HFFc6 (cell line): ENCODE results near the gene ABRACL. TPM values are rescaled to one million over a fixed set of nuclear protein-coding genes. Genes with fewer than 3 reads are reported as not detected.
"Not testable (repeated sequence)": the region's sequence is repeated elsewhere in the genome, so short reads cannot be mapped to it uniquely, and the experiment has no call there.

ENCODE experiments used
- DNase-seq: peaks from one replicate; pipeline ENCODE4 v3.0.0-alpha.2; 2018
- H3K27ac Mint-ChIP-seq: 2 replicates; pipeline ENCODE4 v1.8.0; 2020; ENCODE audit warnings: mild to moderate bottlenecking, mixed read lengths
- H3K27me3 Mint-ChIP-seq: 2 replicates; pipeline ENCODE4 v1.8.0; 2021; ENCODE audit warnings: mild to moderate bottlenecking, moderate library complexity, mixed read lengths; ENCODE audit not compliant: insufficient read depth
- H3K36me3 Mint-ChIP-seq: 2 replicates; pipeline ENCODE4 v1.8.0; 2021; ENCODE audit warnings: low read depth, mixed read lengths
- H3K4me1 Mint-ChIP-seq: 2 replicates; pipeline ENCODE4 v1.8.0; 2020; ENCODE audit warnings: low read depth, mixed read lengths
- H3K4me3 Mint-ChIP-seq: 2 replicates; pipeline ENCODE4 v1.8.0; 2020; ENCODE audit warnings: mild to moderate bottlenecking, moderate library complexity, mixed read lengths
- H3K9me3 Mint-ChIP-seq: 2 replicates; pipeline ENCODE4 v1.8.0; 2020; ENCODE audit warnings: mild to moderate bottlenecking, mixed read lengths
- total RNA-seq, 6 experiments: library from RNA; stranded (reverse); fragmentation: NEBNext Ultra II Directional; extraction: Animal tissue kit (Norgen Biotek cat#: 25700); gene quantifications; 2 replicates in 1 of 6; 3 replicates in 5 of 6; pipeline ENCODE4 v1.2.3, GENCODE V29; 2021
- TF ChIP-seq, protein P1 (sequence below): fragments of 200-600 bp; sonication (generic); IDR thresholded peaks from 2 replicates; pipeline ENCODE4 v1.5.0; 2021; ENCODE audit warnings: antibody characterized with exemption, mild to moderate bottlenecking

Gene ABRACL
- total RNA-seq, 6 experiments from 2014 or later: 18.3 to 25.5 (median 22.4) TPM

DNA sequence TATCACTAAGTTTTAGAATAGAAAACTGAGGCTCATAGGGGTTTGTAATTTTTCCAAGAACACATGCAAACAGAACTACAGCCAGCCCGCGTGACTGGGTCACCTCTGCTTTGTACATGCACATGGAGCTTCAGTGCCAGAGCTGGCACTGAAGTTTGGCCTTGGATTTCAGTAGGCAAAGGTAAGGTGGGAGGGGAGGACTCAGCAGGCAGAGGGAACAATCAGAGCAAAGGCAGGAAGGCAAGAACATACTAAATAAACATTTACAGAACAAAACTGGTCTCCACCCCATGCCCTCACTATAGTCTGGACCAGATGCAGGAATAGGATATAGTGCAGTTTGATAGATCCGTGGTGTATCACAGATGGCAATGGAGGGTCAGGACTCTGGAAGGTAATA is 13.6 kb upstream of the ABRACL start:
- Mint-ChIP-seq H3K4me1 (no peaks in the 10 kb centered on the region), H3K27ac (no peak overlapping the region), H3K9me3 (no peaks in the 10 kb centered on the region), H3K4me3 (no peak overlapping the region), H3K27me3 (peaks cover 10% of the 10 kb centered on the region), H3K36me3 (no peaks in the 10 kb centered on the region)
- TF ChIP-seq, protein P1, sequence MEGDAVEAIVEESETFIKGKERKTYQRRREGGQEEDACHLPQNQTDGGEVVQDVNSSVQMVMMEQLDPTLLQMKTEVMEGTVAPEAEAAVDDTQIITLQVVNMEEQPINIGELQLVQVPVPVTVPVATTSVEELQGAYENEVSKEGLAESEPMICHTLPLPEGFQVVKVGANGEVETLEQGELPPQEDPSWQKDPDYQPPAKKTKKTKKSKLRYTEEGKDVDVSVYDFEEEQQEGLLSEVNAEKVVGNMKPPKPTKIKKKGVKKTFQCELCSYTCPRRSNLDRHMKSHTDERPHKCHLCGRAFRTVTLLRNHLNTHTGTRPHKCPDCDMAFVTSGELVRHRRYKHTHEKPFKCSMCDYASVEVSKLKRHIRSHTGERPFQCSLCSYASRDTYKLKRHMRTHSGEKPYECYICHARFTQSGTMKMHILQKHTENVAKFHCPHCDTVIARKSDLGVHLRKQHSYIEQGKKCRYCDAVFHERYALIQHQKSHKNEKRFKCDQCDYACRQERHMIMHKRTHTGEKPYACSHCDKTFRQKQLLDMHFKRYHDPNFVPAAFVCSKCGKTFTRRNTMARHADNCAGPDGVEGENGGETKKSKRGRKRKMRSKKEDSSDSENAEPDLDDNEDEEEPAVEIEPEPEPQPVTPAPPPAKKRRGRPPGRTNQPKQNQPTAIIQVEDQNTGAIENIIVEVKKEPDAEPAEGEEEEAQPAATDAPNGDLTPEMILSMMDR: no peak
- no peak for DNase-seq

DNA sequence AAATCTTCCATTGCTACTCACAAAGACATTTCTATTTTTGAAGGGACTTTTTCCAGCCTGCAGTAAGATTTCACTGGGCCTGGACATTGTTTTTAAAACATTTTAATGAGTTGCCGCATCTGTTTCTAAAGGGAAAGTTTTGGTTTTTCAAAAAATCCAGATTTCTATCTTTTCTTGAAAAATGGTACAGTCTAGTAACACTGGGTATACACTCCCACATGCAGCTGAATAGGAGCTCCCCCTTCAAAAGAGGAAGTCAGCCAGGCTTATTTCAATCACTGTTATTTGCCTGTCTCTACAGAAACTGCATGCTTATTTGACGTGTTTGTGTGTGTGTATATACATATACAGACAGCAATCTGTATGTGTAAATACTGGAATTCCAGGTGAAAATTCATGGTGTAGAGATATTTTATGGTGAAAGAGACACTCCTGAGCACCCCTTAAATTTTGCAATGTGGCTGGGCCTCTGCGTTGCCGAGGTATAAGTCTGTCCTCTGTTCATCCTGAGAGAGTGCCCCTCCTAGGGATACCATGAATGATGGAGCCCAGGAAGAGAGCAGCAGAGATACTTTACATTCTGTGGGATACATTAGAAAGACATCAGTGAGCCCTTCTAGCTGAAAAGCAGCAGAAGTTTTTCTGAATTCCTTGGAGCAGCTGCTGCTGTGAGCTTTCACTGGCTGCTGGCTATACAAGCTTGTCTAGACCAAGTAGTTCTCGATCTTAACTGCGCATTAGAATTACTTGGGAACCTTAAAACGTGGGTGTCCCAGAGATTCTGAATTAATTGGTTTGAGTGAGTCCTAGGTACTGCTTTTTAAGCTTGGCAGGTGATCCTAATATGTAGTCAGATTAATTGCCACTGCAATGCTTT is 12.0 kb upstream of the ABRACL start:
- H3K27me3 Mint-ChIP-seq: peaks cover 10% of the 10 kb centered on the region
- H3K27ac Mint-ChIP-seq: no peak overlapping the region
- DNase-seq: no peak
- H3K4me3 Mint-ChIP-seq: no peak overlapping the region
- no peaks in the 10 kb centered on the region for H3K36me3 Mint-ChIP-seq
- TF ChIP-seq, protein P1: no peak
- no peaks in the 10 kb centered on the region for H3K9me3 Mint-ChIP-seq
- no peaks in the 10 kb centered on the region for H3K4me1 Mint-ChIP-seq

DNA sequence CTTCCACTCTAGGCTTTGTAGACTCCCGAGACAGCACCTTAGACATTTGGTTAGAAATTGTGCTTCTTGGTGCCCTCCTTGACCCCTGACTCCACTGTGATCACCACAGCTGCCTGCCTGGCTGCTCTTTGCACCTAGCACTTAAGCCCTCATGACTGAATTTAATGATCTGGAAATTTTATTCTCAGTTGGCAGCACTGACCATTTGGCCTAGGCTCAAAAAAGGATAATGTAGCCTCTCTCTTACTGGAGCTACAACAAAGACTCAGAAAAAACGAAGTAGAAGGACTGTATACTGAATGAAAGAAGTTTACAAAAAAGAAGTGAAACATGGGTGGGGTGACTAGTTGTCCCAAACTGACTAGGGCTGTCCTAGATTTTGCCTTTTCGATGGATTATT is 11.3 kb upstream of the ABRACL start:
- H3K27ac Mint-ChIP-seq: no peak overlapping the region
- no peak overlapping the region for H3K4me3 Mint-ChIP-seq
- no peak for DNase-seq
- no peaks in the 10 kb centered on the region for H3K36me3 Mint-ChIP-seq
- H3K9me3 Mint-ChIP-seq: no peaks in the 10 kb centered on the region
- no peaks in the 10 kb centered on the region for H3K4me1 Mint-ChIP-seq
- H3K27me3 Mint-ChIP-seq: peaks cover 10% of the 10 kb centered on the region
- TF ChIP-seq, protein P1: no peak

DNA sequence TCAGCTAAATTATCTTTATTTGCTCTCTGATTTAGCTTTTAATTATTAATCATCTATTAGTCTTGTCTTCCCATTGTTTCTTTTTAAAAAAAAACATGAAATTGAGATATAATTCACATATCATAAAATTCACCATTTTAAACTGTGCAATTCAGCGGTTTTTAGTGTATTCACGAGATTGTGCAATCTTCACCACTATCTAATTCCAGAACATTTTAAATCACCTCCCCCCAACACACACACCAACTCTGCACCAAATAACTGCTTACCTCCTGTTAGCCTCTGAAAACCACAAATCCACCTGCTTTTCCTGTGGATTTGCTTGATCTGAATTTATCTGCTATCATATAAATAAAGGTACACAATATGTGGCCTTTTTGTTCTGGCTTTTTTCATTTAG is 8.8 kb upstream of the ABRACL start:
- H3K9me3 Mint-ChIP-seq: no peaks in the 10 kb centered on the region
- H3K27ac Mint-ChIP-seq: no peak overlapping the region
- H3K27me3 Mint-ChIP-seq: peaks cover 4% of the 10 kb centered on the region
- TF ChIP-seq, protein P1: no peak
- DNase-seq: no peak
- H3K4me1 Mint-ChIP-seq: no peaks in the 10 kb centered on the region
- H3K36me3 Mint-ChIP-seq: no peaks in the 10 kb centered on the region
- H3K4me3 Mint-ChIP-seq: no peak overlapping the region

DNA sequence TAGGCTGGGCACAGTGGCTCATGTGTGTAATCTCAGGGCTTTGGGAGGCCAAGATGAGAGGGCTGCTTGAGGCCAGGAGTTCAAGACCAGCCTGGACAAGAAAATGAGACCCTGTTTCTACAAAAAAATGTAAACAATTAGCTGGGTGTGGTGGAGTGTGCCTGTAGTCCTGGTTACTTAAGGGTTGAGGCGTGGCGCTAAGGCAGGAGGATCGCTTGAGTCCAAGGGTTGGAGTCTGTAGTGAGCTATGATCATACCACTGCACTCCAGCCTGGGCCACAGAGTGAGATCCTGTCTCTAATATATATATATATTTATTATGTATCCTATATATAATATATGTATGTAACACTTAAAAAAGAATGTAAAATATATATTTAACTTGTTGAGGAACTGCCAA is 7.9 kb upstream of the ABRACL start:
- Mint-ChIP-seq H3K9me3 (no peaks in the 10 kb centered on the region), H3K4me3 (no peak overlapping the region), H3K36me3 (no peaks in the 10 kb centered on the region), H3K27ac (no peak overlapping the region), H3K4me1 (no peaks in the 10 kb centered on the region), H3K27me3 (peaks cover 4% of the 10 kb centered on the region)
- TF ChIP-seq, protein P1: no peak
- DNase-seq: no peak

DNA sequence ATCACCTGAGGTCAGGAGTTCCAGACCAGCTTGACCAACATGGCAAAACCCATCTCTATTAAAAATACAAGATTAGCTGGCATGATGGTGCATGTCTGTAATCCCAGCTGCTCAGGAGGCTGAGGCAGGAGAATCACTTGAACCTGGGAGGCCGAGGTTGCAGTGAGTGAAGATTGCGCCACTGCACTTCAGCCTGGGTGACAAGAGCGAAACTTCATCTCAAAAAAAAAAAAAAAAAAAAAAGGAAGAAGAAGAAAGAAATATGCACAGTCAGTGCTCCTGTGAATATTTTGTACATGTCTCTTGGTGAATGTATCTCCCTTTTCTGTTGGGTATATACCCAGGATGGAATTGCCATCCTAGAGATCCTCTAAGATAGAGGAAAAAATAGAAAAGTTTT is 3.1 kb upstream of the ABRACL start:
- H3K27ac Mint-ChIP-seq, H3K9me3 Mint-ChIP-seq: not testable (repeated sequence)

More for the DNA sequence above, 3.1 kb upstream of the ABRACL start:
- not testable (repeated sequence) for H3K27me3 Mint-ChIP-seq, DNase-seq, H3K36me3 Mint-ChIP-seq, H3K4me3 Mint-ChIP-seq
- H3K4me1 Mint-ChIP-seq: peaks cover 13% of the 10 kb centered on the region
